Epithelial cell of proximal tubule (primary cell): ENCODE data around the gene ARHGEF40. TPM values are rescaled to one million over a fixed set of nuclear protein-coding genes. Genes with fewer than 3 reads are reported as not detected.

Source experiments
- DNase-seq: peaks from one replicate; pipeline ENCODE4 v3.0.0-alpha.2; 2011; ENCODE audit warnings: low read depth
- H3K4me3 ChIP-seq: 2 replicates; pipeline ENCODE4 v1.5.1; 2011; ENCODE audit warnings: low read depth, mild to moderate bottlenecking, low read length
- CTCF ChIP-seq: conservative IDR thresholded peaks from 2 replicates; pipeline ENCODE4 v1.5.1; 2012; ENCODE audit warnings: low read depth, mild to moderate bottlenecking, low read length
- total RNA-seq: library from RNA; depleted of rRNA; stranded (reverse); fragments of >200 nt; gene quantifications from 2 replicates; pipeline ENCODE4 v1.2.3, GENCODE V29; 2015

Gene ARHGEF40
- total RNA-seq, 1 donor from 2014 or later = 42.7 TPM

- no peak overlapping the region for H3K4me3 ChIP-seq
- DNase-seq = no peak
- TF ChIP-seq CTCF = no peak
Observed at GRCh38 chr14:21099596-21099985, 29.5 kb downstream of the ARHGEF40 start.

- no peak for TF ChIP-seq CTCF
- DNase-seq = no peak
- no peak within 1 kb of the TSS for H3K4me3 ChIP-seq
Observed at GRCh38 chr14:21100931-21101330, 30.8 kb downstream of the ARHGEF40 start, which contains the start of gene TMEM253. TMEM253 (plus strand) TSS chr14:21101066; CDS start chr14:21101344, 278 bp downstream.

- no peak for TF ChIP-seq CTCF
- DNase-seq = no peak
- no peak overlapping the region for H3K4me3 ChIP-seq
Observed at GRCh38 chr14:21101802-21102413, 31.8 kb downstream of the ARHGEF40 start.

GRCh38 chr14:21102521-21103410, 32.7 kb downstream of the ARHGEF40 start:
- TF ChIP-seq CTCF = no peak
- DNase-seq = no peak
- H3K4me3 ChIP-seq = peak overlapping the region; percentile 73

- H3K4me3 ChIP-seq = peak overlapping the region; percentile 73
- DNase-seq = no peak
- TF ChIP-seq CTCF = no peak
Observed at GRCh38 chr14:21103411-21103709, 33.3 kb downstream of the ARHGEF40 start.

- peak; percentile 67 for DNase-seq
- peak; percentile 70 for TF ChIP-seq CTCF
- H3K4me3 ChIP-seq = peak overlapping the region; percentile 73
Observed at GRCh38 chr14:21103710-21104447, 33.8 kb downstream of the ARHGEF40 start.
